ENCODE results near the gene ASGR2.
"Not testable (repeated sequence)": the region's sequence is repeated elsewhere in the genome, so short reads cannot be mapped to it uniquely, and the experiment has no call there.

The ASGR2 gene

DNA sequence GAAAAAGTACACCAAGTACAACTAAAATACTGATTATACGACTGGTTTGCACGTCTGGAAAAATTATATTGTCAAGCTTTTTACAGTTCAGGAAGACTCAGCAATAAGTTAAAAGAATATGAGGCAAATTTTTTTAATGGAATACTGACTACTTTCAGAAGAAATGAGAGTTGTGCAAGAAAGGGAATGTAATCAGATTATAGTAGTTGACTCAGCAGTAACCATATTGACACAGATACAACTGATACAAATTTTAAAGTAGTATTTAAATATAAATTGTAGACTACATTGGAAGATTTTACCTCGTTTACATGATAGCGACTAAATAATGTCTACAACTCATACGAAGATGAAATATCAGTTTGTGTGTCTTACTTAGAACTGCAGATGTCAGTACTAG is 16.7 kb downstream of the ASGR2 start:
- no peak for DNase-seq

DNA sequence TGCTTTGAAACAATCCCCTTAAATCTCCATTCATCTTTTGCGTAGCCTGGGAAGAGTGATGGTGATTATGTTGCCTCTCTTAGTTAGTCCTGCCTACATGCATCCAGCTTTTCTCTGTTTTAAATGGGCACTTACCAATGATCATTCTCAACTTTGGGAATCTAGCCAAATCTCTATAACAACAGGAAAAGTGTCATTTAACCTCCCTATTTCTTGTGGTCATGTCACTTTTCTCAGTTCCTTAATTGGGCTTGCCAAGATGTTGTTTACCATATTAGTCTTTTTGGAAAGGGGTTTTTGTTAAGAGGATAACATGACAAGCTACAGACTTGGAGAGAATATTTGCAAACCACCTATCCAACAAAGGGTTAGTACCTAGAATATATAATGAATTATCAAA is 19.0 kb downstream of the ASGR2 start:
- no peak for DNase-seq

DNA sequence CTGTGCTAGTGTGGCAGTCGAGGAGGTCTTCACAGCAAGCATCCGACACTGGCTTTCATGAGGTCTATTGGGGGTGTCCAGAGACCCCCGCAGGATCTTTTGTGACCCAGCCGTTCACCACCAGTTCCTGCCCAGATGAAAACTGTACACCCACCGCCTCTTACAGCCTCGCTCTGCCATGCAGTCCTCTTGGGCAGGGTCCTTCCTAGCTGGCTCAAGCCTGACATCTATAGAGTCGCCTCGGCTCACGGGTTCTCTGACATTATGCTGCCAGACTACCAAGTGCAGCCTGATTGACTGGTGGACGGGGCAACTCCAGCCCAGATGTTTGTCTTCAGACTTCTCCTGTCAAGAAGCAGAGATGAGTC is 20.0 kb downstream of the ASGR2 start:
- DNase-seq = no peak

DNA sequence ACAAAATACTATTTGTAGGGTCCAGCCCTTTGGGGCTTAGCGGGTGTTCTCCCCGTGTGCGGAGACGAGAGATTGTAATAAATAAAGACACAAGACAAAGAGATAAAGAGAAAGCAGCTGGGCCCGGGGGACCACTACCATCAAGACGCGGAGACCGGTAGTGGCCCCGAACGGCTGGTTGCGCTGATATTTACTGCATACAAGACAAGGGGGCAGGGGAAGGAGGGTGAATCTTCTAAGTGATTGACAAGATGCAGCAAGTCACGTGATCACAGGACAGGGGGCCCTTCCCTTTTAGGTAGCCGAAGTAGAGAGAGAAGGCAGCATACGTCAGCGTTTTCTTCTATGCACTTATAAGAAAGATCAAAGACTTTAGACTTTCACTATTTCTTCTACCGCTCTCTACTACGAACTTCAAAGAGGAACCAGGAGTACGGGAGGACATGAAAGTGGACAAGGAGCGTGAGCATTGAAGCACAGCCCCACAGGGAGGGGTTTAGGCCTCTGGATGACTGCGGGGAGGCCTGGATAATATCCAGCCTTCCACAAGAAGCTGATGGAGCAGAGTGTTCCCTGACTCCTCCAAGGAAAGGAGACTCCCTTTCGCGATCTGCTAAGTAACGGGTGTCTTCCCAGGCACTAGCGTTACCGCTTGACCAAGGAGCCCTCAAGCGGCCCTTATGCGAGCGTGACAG is 23.2 kb downstream of the ASGR2 start:
- not testable (repeated sequence) for DNase-seq

DNA sequence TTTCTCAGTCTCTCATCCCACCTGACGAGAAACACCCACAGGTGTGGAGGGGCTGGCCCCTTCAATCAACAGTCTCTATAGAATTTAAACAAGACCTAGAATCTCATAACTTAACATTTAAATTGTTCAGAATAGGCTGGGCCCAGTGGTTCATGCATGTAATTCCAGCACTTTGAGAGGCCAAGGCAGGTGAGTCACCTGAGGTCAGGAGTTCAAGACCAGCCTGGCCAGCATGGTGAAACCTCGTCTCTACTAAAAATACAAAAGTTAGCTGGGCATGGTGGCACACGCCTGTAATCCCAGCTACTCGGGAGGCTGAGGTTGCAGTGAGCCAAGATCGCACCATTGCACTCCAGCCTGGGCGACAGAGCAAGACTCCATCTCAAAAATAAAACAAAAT is 25.1 kb downstream of the ASGR2 start:
- DNase-seq = not testable (repeated sequence)

DNA sequence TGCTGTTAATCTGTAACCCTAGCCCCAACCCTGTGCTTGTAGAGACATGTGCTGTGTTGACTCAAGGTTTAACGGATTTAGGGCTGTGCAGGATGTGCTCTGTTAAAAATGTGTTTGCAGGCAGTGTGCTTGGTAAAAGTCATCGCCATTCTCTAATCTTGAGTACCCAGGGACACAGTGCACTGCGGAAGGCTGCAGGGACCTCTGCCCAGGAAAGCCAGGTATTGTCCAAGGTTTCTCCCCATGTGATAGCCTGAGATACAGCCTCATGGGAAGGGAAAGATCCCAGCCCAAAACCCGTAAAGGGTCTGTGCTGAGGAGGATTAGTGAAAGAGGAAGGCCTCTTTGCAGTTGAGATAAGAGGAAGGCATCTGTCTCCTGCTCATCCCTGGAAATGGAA is 26.2 kb downstream of the ASGR2 start:
- DNase-seq = not testable (repeated sequence)

DNA sequence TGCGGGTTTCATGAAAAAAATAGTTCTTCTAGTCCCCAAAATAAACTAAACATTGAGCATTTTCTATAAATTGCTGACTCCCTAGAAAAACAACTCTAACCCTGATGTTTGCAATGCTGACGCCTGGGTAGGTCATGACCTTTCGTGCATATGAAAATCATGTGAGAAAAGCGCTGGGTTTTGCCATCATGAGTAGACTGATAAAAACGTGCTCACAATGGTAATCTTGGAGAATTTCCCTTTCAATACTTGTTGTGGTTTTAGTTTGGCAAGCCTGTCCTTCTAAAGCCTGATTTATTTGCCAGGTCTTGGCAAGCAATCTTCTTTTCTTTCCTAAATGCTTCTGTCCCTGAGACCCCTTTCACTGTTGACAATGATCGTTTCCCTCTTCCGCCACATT is 30.5 kb downstream of the ASGR2 start:
- no peak for DNase-seq

DNA sequence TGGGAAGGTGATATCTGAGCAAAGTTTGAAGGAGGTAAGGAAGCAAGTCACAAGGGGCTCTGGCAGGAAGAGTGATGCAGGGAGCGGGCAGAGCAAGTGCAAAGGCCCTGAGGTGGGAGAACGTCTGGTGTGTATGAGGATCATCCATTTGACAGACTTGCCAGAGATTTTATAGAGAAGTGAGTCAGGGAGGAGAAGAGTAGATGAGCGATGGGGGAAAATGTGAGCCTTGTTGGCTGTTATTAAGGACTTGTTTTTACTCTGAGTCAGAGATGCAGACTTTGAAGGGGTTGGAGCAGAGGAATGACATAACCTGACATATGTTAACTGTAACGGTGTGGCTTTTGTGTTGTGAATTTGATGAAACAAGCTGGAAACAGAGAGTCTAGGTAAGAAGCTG is 31.0 kb downstream of the ASGR2 start:
- no peak for DNase-seq

DNA sequence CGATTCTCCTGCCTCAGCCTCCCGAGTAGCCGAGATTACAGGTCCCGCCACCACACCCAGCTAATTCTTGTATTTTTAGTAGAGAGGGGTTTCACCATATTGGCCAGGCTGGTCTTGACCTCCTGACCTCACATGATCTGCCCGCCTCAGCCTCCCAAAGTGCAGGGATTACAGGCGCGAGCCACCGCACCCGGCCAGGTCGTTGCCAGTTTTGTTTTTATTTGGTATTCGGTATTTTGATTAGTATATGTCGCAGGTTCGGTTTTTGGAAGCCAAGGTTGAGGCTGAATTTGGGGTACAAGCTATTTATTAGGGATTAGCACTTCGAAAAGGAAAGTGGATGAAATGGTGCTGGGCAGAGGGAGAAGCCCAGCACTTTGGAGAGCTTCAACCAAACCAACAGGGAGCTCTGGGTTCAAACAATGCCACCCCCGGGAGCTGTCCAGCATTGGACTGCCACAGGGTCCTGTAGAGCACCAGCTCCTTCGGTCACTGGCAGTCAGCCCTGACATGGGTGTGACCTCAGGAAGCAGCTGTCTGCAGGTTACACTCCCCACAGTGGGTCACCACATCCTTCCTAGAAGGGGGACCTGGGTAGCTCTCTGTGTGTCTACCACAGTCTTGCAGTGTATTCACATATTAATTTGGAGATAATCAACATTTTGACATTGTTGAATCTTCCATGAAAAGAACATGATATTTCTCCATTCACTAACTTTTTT is 33.1 kb downstream of the ASGR2 start:
- no peak for DNase-seq

DNA sequence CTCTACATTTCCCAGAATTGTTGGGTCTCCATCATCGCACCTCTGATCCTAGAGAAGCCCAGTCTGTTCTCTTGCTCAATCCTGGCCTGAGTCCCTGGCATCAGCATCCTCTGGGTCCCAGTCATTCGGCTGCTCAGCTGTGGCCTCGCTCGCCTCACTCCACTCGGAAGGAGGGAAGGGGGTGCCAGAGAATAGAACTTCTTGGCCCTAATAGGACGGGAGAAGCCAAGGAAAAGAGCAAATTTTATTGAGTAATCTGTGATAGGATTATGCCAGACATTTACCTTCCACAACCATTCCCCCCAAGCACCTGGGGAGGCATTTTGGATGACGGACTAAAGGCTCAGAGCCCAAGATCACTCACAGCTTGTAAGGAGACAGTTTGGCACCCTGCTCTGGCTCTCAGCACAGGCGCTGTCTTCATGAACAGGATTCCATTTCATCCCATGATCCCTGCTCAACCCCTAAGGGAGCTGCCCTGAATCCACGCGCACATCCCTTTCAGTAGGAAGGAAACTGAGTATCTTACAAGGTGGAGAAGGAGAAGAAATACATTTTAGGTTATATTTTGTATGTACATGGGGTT is 34.1 kb downstream of the ASGR2 start:
- DNase-seq = no peak

DNA sequence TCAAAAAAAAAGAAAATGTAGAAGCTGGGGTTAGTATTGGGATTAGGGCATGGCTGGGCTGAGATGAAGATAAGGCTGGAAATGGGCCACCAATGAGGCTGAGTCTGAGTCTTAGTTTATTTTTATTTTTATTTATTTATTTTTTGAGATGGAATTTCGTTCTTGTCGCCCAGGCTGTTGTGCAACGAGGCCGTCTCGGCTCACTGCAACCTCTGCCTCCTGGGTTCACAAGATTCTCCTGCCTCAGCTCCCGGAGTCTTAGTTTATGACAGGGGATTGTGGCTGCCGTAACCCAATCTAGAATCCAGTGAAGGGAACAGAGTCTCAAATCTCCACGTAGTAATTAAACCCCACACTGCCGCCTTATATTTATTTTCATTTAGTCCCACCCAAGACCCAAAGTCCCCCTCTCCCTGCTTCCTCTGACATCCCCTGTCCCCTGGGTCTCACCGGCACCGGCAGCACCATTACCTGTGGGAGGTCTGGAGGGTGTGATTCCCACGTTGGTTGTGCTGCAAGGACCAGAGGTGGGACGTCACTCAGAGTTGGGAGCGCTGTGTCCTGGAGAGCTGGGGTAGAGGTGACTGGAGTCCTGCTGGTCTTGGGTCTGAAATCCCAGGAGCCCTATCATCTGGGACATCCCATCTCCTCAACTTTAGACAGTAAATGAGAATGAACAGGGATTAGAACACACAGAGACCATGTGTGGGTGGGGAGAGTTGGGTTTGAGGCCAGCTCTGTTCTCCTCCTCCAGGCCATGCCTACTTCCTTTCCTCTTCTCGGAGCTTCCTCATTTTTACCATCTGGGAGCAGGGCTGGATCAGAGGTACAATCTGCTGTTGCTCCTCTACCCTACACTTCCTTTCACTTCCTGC is 34.8 kb downstream of the ASGR2 start, which contains the start of gene CLEC10A:
Gene CLEC10A, minus strand, starts transcription at position 671 of the 875 bp plus-strand sequence. CDS start 1,439 bp downstream, outside the sequence.
- no peak for DNase-seq

DNA sequence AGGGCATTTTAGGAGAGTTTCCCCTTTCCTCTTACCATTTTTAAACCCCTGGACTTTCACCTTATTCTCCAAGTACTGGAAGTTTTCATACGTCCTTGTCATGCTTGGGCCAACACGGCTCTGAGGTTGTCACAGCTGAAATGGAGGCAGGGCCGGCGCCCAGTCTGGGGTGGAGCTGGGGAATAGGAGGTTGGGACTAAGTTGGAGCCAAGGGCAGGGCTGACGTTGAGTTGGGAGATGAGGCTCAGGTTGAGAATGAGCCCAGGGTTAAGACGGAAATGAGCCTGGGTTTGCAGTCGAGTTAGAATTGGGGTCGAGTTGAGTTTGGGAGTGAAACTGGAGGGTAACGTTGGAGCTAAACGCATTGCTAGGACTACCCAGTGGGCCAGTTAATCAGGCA is 35.9 kb downstream of the ASGR2 start:
- DNase-seq = no peak

DNA sequence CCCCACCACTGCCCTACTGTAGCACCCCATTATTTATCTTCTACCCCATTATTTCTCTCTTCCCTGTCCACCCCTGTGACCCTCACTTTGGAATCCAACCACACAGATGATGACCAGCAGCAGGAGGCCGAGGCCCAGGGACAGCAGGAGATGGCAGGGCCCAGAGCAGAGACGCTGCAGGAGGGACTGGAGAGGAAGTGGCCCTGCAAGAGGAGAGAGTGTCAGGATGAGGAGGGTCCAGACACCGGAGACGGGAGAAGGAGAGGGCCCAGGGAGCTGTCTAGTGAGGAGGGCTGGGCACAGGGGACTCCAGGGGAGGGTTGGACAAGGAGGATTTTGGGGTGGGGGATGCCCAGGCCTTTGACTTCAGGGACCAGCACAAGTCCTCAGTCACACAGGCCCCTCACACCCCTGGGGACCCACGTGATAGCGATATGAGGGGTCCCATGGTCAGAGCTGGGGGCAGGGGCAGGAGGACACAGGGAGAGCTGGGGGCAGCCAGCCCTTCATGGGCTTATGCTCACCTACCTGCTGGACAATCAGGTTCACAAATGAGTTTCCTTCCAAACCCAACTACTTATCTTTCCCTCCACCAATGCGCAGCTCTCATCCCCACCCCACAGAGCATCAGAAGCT is 36.6 kb downstream of the ASGR2 start:
- DNase-seq = no peak

DNA sequence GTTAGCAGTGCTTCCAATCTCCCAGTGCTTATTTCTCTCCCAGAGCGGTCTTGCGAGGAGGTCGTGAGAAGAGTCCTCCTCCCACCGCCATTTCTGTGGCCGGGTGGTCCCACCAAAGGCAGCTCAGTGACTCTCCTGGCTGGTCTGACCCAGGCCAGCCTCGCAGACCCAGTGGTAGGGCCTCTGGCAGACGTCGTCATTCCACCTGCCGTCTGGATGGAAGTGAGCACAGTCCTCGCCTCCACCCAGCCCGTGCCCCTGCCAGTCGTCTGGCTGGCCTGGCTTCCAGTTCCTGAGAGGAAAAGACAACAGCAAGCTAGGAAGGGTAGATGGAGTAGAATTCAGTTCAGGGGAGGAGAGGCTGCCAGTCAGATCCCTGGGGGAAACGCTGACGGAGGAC is 39.7 kb downstream of the ASGR2 start:
- no peak for DNase-seq

DNA sequence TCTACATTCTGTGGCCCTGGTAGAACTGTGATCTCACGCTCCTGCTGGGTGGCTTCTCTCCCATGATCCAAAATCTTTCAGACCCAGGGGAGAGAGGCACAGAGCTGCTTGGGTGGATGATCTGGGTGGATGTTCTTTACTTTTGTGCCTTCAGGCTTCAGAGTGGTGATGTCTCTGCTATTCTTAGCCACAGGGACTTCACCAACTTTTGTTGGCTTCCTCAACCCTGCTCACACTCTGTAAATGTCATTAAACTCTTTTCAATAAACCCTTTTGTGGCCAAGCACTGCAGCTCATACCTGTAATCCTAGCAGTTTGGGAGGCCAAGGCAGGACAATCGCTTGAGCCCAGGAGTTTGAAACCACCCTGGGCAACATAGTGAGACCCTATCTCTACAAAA is 42.2 kb downstream of the ASGR2 start:
- no peak for DNase-seq

DNA sequence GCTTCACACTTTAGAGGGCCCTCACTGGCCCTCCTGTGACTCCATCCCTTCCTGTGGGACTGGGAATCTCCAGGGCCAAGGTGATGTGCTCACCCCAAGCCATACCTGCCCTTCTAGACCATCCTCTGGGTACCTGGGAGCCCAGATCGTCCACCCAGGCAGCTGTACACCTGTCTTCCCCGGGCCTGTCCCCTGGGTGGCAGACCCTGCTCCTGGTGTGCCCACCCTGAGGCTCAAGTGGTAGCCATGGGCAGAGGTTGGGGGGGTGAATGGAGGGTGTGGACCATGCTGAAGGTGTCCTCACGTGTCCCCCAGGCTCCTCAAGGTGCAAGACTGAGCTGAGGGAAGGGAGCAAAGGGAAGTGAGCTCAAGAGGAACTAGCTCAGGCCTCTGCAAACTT is 43.9 kb downstream of the ASGR2 start:
- DNase-seq = no peak

DNA sequence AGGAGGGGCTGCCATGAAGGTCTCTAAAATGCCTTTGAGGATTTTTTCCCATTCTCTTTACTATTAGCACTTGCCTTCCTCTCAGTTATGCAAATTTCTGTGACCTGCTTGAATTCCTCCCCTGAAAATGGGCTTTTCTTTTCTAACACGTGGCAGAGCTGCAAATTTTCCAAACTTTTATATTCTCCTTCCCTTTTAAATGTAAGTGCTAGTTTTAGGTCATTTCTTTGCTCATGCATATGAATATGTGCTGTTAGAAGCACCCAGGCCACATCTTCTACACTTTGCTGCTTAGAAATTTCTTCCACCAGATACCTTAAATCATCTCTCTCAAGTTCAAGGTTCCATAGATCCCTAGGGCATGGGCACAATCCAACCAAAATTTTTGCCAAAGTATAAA is 46.4 kb downstream of the ASGR2 start:
- DNase-seq = no peak

DNA sequence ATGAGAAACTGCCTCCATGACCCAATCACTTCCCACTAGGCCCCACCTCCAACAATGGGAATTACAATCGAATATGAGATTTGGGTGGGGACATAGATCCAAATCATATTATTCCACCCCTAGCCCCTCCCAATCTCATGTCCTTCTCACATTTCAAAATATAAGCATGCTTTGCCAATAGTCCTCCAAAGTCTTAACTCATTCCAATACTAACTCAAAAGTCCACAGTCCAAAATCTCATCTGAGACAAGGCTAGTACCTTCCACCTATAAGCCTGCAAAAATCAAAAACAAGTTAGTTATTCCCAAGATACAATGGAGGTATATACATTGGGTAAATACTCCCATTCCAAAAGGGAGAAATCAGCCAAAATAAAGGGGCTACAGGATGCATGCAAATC is 47.4 kb downstream of the ASGR2 start:
- DNase-seq = no peak

DNA sequence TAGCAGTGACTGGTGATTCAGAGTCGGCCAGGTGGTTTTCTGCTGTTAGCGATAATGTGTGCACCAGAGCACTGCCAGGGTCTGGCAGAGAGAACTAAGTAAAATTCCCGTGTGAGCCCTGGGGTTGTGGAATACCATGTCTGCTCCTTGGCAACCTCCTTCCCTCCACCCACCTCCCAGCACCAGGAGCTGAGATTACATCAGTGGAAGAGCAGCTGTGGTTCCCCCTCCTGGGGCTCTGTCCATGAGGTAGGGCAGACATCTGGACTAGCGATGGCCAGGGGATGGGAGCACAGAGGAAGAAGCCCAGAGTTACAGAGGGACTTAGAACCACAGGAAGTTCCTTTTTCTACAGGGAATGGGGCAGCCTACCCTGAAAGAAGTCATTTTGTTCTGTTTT is 50.4 kb downstream of the ASGR2 start:
- DNase-seq = no peak

DNA sequence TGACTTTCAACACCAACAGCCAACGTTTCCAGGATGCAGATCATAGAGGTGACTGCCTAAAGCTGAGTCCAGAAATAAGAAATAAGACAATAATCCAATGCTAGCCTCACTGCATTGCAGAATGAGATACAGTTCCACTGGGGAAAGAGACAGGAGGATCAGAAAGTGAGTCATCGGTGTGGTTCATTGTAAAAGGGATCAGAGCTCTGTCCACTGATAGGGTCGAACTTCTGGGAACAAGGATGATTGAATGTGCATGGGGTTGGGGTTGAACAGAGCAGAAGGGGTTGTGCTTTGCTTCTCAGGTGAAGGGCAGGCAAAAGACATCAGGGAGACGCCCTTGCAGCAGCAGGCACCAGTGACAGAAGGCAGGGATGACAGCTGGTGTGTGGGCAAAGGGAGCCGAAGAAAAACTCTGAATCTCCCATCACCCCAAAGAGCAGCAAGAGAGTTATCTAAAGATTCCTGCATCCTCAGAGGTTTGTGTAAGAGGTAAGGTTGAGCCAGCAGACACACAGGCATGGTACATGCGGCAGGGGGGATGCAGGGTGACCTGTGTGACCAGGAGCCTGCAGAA is 51.0 kb downstream of the ASGR2 start:
- no peak for DNase-seq

DNA sequence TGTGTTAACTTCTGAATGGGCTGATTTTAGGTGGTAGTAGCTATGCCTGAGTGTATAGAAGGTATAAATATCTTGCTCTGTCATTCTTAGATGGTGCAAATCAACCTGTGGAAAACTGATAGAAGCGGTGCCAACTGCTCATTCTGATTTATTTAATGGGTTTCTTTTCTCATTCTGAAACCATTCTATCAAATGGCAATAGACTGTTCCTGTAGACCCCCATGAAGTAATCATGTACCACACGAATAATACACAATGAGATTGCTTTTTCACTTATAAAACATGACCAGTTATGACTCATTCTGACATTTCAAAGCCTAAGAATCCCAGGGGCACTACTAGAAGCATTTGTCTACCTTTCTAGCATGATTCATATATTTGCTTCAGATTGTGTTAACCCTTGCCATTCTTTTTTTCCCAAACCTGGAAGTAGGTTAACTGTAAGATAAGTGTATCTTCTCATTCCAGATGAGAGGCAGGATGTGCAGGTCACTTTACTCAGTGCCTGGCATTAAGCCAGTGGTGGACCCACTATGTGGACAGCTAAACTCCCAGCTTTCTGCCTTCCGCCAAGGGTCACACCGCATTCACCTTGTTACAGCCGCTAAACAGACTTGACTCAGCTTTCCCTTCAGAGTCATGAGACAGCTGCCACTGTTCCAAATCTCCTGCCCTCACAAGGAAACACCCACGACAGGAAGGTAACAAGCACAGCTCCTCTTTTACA is 54.3 kb downstream of the ASGR2 start:
- no peak for DNase-seq
